ENCODE measurements around the gene RFC2.
A peak's percentile ranks its signal among the peaks of the same experiment; 100 is the strongest.
"Not testable (repeated sequence)": the region's sequence is repeated elsewhere in the genome, so short reads cannot be mapped to it uniquely, and the experiment has no call there.

RFC2 gene

GRCh38 chr7:74217455-74218342 is 36.5 kb downstream of the RFC2 start:
- DNase-seq (ENCODE audit: low spot score), result no peak

GRCh38 chr7:74216361-74216761 is 37.8 kb downstream of the RFC2 start:
- DNase-seq (ENCODE audit: low spot score), result no peak

GRCh38 chr7:74215921-74216320 is 38.3 kb downstream of the RFC2 start:
- DNase-seq (ENCODE audit: low spot score), result no peak

GRCh38 chr7:74214816-74215630 is 39.2 kb downstream of the RFC2 start:
- no peak for DNase-seq (ENCODE audit: low spot score)

- DNase-seq (ENCODE audit: low spot score), result no peak
Measured at GRCh38 chr7:74212661-74213060, 41.5 kb downstream of the RFC2 start.

- not testable (repeated sequence) for DNase-seq (ENCODE audit: low spot score)
Measured at GRCh38 chr7:74208241-74208640, 46.0 kb downstream of the RFC2 start.

GRCh38 chr7:74207586-74207985 is 46.6 kb downstream of the RFC2 start:
- no peak for DNase-seq (ENCODE audit: low spot score)

GRCh38 chr7:74206589-74207120 is 47.5 kb downstream of the RFC2 start:
- DNase-seq (ENCODE audit: low spot score), result peak; percentile 88

- not testable (repeated sequence) for DNase-seq (ENCODE audit: low spot score)
Measured at GRCh38 chr7:74206052-74206451, 48.1 kb downstream of the RFC2 start.

GRCh38 chr7:74203956-74204618 is 50.1 kb downstream of the RFC2 start:
- no peak for DNase-seq (ENCODE audit: low spot score)

GRCh38 chr7:74202841-74203556 is 51.2 kb downstream of the RFC2 start:
- DNase-seq (ENCODE audit: low spot score), result no peak

- DNase-seq (ENCODE audit: low spot score), result peak; percentile 49
Measured at GRCh38 chr7:74199551-74200355, 54.4 kb downstream of the RFC2 start.

GRCh38 chr7:74197449-74198124 is 56.6 kb downstream of the RFC2 start:
- no peak for DNase-seq (ENCODE audit: low spot score)

GRCh38 chr7:74195968-74196654 is 58.1 kb downstream of the RFC2 start:
- not testable (repeated sequence) for DNase-seq (ENCODE audit: low spot score)

GRCh38 chr7:74195139-74195860 is 58.9 kb downstream of the RFC2 start:
- DNase-seq (ENCODE audit: low spot score), result not testable (repeated sequence)

GRCh38 chr7:74194686-74195085 is 59.5 kb downstream of the RFC2 start:
- no peak for DNase-seq (ENCODE audit: low spot score)

GRCh38 chr7:74193913-74194312 is 60.3 kb downstream of the RFC2 start:
- no peak for DNase-seq (ENCODE audit: low spot score)

GRCh38 chr7:74193054-74193453 is 61.1 kb downstream of the RFC2 start:
- DNase-seq (ENCODE audit: low spot score), result no peak

- DNase-seq (ENCODE audit: low spot score), result no peak
Measured at GRCh38 chr7:74191231-74191630, 63.0 kb downstream of the RFC2 start.

Data from LoVo (cell line).